Epithelial cell of esophagus (primary cell): Measurements from ENCODE around the gene PLEKHA4.
A peak's percentile ranks its signal among the peaks of the same experiment; 100 is the strongest.

Experiments
- DNase-seq: peaks from one replicate; pipeline ENCODE4 v3.0.0; 2010; ENCODE audit warnings: low read depth
- H3K4me3 ChIP-seq: 2 replicates; pipeline ENCODE4 v1.5.1; 2011; ENCODE audit warnings: mild to moderate bottlenecking, low read length, control low read depth
- CTCF ChIP-seq: IDR thresholded peaks from 2 replicates; pipeline ENCODE4 v1.5.1; 2011; ENCODE audit warnings: low read depth, mild to moderate bottlenecking, low read length, control low read depth, inconsistent platforms; ENCODE audit not compliant: insufficient read depth; ENCODE audit errors: missing control alignments

PLEKHA4 gene

GRCh38 chr19:48804496-48804895 is 63.9 kb downstream of the PLEKHA4 start:
- H3K4me3 ChIP-seq, result no peak overlapping the region
- no peak for TF ChIP-seq CTCF
- DNase-seq, result no peak

- H3K4me3 ChIP-seq, result no peak overlapping the region
- no peak for DNase-seq
- no peak for TF ChIP-seq CTCF
Measured at GRCh38 chr19:48802623-48803022, 65.8 kb downstream of the PLEKHA4 start.

- no peak for TF ChIP-seq CTCF
- no peak for DNase-seq
- no peak overlapping the region for H3K4me3 ChIP-seq
Measured at GRCh38 chr19:48799358-48800300, 68.8 kb downstream of the PLEKHA4 start.

GRCh38 chr19:48798937-48799336 is 69.5 kb downstream of the PLEKHA4 start:
- DNase-seq, result peak; percentile 24
- no peak overlapping the region for H3K4me3 ChIP-seq
- no peak for TF ChIP-seq CTCF

GRCh38 chr19:48797103-48797502 is 71.3 kb downstream of the PLEKHA4 start:
- H3K4me3 ChIP-seq, result no peak overlapping the region
- no peak for TF ChIP-seq CTCF
- no peak for DNase-seq

GRCh38 chr19:48796298-48797083 is 71.9 kb downstream of the PLEKHA4 start:
- H3K4me3 ChIP-seq, result no peak overlapping the region
- no peak for TF ChIP-seq CTCF
- no peak for DNase-seq
